H1 (cell line): ENCODE data around the gene CCDC8. TPM values are rescaled to one million over a fixed set of nuclear protein-coding genes. Genes with fewer than 3 reads are reported as not detected.

Experiments
- BACH1 ChIP-seq: IDR thresholded peaks from 2 replicates; pipeline ENCODE4 v1.6.1; 2012; ENCODE audit warnings: low read length, improper control_type of control experiment
- CBX8 ChIP-seq: fragments of 300-800, 300-1000 bp; sonication (generic); IDR thresholded peaks from 2 replicates; pipeline ENCODE4 v1.7.1; 2016; ENCODE audit warnings: low read depth, low read length, borderline replicate concordance
- HDAC2 ChIP-seq, 2 experiments: fragments of 300-600 bp in 1 of 2; sonication (generic) in 1 of 2; IDR thresholded peaks; 2 replicates each; pipeline ENCODE4 v1.6.1; 2011 to 2012; ENCODE audit warnings: low read depth in 2 of 2, low read length in 2 of 2, mild to moderate bottlenecking in 2 of 2, moderate library complexity in 2 of 2, borderline replicate concordance in 1 of 2, inconsistent platforms in 1 of 2
- PHF8 ChIP-seq: fragments of 200-600 bp; sonication (generic); conservative IDR thresholded peaks from 2 replicates; pipeline ENCODE4 v1.7.1; 2012; ENCODE audit warnings: low read depth, mild to moderate bottlenecking, inconsistent platforms, low read length, moderate library complexity
- POLR2AphosphoS5 ChIP-seq: IDR thresholded peaks from 2 replicates; pipeline ENCODE4 v1.6.1; 2011; ENCODE audit warnings: low read depth, low read length
- polyA plus RNA-seq, 7 experiments: library from polyadenylated mRNA; depleted of rRNA in 3 of 7; stranded (reverse) in 5 of 7; unstranded in 2 of 7; fragments of >200 nt in 5 of 7; fragments of 200-250 nt in 2 of 7; gene quantifications; 1 replicate in 5 of 7; 2 replicates in 1 of 7; 4 replicates in 1 of 7; pipeline versions ENCODE4 v1.2.1 to v1.2.3, GENCODE V29; 2011 to 2013; ENCODE audit warnings: missing spikeins in 2 of 7, mixed read lengths in 2 of 7
- total RNA-seq: library from RNA; stranded (reverse); fragmentation: NEBNext Ultra II Directional; extraction: Animal tissue kit (Norgen Biotek cat#: 25700); gene quantifications from 2 replicates; pipeline ENCODE4 v1.2.1, GENCODE V29; 2021
- TF ChIP-seq, protein P1 (sequence below): fragments of 300-600 bp; sonication (generic); IDR thresholded peaks from 2 replicates; pipeline ENCODE4 v1.7.1; 2012; ENCODE audit warnings: low read length, moderate library complexity, mild to moderate bottlenecking, inconsistent platforms; ENCODE audit not compliant: insufficient replicate concordance
- TF ChIP-seq, protein P2 (sequence below): IDR thresholded peaks from 2 replicates; pipeline ENCODE4 v1.6.1; 2011; ENCODE audit warnings: low read depth, mild to moderate bottlenecking, low read length; ENCODE audit not compliant: insufficient read depth

Gene CCDC8
- total and polyA plus RNA-seq, 2 of the 8 experiments (the other 6 are each of a cell fraction or from before 2014, with no cell fraction given) = 4.9 to 13.6 TPM

DNA sequence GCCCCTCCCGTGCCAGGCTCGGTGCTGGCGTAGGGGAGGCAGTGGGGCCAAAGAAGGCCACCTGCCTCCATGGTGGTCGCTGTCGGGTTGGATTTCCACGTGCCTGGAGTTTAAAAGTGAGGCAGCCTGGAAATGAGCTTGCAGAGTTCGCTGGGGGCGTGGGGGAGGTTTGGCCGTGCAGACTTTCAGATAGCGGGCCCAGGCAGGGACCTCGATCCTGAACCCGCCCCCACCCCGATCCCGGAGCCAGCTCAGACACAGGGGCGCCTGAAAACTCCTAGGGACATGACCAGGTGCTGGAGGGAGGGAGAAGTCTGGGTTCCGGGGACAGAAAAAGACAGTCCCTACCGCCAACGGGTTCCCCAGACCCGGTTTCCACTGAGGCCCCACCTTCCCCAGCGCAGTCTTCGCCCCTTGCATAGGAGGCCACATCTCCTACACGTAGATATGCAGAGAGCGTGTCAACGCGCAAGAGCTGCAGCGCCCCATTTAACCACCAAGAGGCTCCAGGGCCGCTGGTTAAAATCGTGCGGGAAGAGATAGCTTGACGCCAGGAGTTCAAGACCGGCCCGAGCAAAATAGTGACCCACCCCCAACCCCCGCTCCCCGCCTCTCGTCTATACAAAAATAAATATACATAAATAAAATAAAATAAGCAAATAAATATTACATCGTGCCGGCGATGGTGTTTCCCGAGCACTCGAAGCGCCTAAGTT lies 8.5 kb downstream of the CCDC8 start (continued):
- TF ChIP-seq, protein P1, sequence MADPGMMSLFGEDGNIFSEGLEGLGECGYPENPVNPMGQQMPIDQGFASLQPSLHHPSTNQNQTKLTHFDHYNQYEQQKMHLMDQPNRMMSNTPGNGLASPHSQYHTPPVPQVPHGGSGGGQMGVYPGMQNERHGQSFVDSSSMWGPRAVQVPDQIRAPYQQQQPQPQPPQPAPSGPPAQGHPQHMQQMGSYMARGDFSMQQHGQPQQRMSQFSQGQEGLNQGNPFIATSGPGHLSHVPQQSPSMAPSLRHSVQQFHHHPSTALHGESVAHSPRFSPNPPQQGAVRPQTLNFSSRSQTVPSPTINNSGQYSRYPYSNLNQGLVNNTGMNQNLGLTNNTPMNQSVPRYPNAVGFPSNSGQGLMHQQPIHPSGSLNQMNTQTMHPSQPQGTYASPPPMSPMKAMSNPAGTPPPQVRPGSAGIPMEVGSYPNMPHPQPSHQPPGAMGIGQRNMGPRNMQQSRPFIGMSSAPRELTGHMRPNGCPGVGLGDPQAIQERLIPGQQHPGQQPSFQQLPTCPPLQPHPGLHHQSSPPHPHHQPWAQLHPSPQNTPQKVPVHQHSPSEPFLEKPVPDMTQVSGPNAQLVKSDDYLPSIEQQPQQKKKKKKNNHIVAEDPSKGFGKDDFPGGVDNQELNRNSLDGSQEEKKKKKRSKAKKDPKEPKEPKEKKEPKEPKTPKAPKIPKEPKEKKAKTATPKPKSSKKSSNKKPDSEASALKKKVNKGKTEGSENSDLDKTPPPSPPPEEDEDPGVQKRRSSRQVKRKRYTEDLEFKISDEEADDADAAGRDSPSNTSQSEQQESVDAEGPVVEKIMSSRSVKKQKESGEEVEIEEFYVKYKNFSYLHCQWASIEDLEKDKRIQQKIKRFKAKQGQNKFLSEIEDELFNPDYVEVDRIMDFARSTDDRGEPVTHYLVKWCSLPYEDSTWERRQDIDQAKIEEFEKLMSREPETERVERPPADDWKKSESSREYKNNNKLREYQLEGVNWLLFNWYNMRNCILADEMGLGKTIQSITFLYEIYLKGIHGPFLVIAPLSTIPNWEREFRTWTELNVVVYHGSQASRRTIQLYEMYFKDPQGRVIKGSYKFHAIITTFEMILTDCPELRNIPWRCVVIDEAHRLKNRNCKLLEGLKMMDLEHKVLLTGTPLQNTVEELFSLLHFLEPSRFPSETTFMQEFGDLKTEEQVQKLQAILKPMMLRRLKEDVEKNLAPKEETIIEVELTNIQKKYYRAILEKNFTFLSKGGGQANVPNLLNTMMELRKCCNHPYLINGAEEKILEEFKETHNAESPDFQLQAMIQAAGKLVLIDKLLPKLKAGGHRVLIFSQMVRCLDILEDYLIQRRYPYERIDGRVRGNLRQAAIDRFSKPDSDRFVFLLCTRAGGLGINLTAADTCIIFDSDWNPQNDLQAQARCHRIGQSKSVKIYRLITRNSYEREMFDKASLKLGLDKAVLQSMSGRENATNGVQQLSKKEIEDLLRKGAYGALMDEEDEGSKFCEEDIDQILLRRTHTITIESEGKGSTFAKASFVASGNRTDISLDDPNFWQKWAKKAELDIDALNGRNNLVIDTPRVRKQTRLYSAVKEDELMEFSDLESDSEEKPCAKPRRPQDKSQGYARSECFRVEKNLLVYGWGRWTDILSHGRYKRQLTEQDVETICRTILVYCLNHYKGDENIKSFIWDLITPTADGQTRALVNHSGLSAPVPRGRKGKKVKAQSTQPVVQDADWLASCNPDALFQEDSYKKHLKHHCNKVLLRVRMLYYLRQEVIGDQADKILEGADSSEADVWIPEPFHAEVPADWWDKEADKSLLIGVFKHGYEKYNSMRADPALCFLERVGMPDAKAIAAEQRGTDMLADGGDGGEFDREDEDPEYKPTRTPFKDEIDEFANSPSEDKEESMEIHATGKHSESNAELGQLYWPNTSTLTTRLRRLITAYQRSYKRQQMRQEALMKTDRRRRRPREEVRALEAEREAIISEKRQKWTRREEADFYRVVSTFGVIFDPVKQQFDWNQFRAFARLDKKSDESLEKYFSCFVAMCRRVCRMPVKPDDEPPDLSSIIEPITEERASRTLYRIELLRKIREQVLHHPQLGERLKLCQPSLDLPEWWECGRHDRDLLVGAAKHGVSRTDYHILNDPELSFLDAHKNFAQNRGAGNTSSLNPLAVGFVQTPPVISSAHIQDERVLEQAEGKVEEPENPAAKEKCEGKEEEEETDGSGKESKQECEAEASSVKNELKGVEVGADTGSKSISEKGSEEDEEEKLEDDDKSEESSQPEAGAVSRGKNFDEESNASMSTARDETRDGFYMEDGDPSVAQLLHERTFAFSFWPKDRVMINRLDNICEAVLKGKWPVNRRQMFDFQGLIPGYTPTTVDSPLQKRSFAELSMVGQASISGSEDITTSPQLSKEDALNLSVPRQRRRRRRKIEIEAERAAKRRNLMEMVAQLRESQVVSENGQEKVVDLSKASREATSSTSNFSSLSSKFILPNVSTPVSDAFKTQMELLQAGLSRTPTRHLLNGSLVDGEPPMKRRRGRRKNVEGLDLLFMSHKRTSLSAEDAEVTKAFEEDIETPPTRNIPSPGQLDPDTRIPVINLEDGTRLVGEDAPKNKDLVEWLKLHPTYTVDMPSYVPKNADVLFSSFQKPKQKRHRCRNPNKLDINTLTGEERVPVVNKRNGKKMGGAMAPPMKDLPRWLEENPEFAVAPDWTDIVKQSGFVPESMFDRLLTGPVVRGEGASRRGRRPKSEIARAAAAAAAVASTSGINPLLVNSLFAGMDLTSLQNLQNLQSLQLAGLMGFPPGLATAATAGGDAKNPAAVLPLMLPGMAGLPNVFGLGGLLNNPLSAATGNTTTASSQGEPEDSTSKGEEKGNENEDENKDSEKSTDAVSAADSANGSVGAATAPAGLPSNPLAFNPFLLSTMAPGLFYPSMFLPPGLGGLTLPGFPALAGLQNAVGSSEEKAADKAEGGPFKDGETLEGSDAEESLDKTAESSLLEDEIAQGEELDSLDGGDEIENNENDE = no peak
- TF ChIP-seq POLR2AphosphoS5 = no peak
- TF ChIP-seq, protein P2, sequence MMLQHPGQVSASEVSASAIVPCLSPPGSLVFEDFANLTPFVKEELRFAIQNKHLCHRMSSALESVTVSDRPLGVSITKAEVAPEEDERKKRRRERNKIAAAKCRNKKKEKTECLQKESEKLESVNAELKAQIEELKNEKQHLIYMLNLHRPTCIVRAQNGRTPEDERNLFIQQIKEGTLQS = no peak
- no peak for TF ChIP-seq BACH1
- TF ChIP-seq PHF8 = no peak
- TF ChIP-seq CBX8 = no peak
- TF ChIP-seq HDAC2 (IDR thresholded peaks at IDR 0.05; ENCODE audit: borderline replicate concordance in 1 of 2, low read depth in 2 of 2, low read length in 2 of 2) = no peak
